B cell (primary cell): ENCODE measurements around the gene ZNF286A.

Source experiments
- CTCF ChIP-seq: fragments of 200-600 bp; IDR thresholded peaks from one replicate; pipeline ENCODE4 v1.8.0; 2022; ENCODE audit warnings: antibody characterized with exemption, mild to moderate bottlenecking
- EZH2 ChIP-seq: IDR thresholded peaks from 2 replicates; pipeline ENCODE4 v1.6.1; 2012; ENCODE audit warnings: borderline replicate concordance, low read depth, mild to moderate bottlenecking, moderate library complexity, low read length; ENCODE audit not compliant: insufficient read depth, poor library complexity, severe bottlenecking

- TF ChIP-seq EZH2 (no peak), CTCF (no peak)
Measured at GRCh38 chr17:15740570-15741120, 41.1 kb downstream of the ZNF286A start.
